ENCODE results near the gene PCYT1B.

The PCYT1B gene

DNA sequence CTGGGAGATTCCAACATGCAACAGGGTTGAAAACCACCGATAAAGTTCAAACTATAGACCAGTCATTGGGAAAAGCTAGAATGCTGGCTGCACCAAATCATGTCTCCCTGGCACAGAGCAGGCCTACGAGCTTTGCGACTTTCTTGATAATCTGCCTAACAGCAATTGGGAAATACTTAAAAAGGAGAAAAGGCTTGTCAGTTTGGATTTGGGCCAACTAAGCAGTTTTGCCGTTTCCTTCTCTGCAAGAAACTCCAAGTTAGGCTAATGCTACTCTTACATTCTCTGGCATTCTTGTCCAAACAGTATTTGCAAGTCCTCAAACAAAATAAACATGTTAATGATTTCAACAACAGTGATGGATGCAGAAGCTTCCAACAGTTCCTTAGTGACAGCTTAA lies 94.1 kb downstream of the PCYT1B start:
- no peak for DNase-seq (ENCODE audit: low spot score)
- H3K4me3 ChIP-seq (ENCODE audit: severe bottlenecking): no peak overlapping the region
- no peaks in the 10 kb centered on the region for H3K27me3 ChIP-seq (ENCODE audit: insufficient read depth, poor library complexity, severe bottlenecking)
- no peak overlapping the region for H3K27ac ChIP-seq (ENCODE audit: poor library complexity, severe bottlenecking)
- no peaks in the 10 kb centered on the region for H3K36me3 ChIP-seq (ENCODE audit: low read depth)
- TF ChIP-seq, protein P1, sequence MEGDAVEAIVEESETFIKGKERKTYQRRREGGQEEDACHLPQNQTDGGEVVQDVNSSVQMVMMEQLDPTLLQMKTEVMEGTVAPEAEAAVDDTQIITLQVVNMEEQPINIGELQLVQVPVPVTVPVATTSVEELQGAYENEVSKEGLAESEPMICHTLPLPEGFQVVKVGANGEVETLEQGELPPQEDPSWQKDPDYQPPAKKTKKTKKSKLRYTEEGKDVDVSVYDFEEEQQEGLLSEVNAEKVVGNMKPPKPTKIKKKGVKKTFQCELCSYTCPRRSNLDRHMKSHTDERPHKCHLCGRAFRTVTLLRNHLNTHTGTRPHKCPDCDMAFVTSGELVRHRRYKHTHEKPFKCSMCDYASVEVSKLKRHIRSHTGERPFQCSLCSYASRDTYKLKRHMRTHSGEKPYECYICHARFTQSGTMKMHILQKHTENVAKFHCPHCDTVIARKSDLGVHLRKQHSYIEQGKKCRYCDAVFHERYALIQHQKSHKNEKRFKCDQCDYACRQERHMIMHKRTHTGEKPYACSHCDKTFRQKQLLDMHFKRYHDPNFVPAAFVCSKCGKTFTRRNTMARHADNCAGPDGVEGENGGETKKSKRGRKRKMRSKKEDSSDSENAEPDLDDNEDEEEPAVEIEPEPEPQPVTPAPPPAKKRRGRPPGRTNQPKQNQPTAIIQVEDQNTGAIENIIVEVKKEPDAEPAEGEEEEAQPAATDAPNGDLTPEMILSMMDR (IDR thresholded peaks at IDR 0.05; ENCODE audit: poor library complexity, severe bottlenecking): no peak
- ATAC-seq (ENCODE audit: low read depth): no peak
- H3K4me1 ChIP-seq (ENCODE audit: insufficient read depth, poor library complexity, severe bottlenecking): no peaks in the 10 kb centered on the region
- no peaks in the 10 kb centered on the region for H3K9me3 ChIP-seq (ENCODE audit: severe bottlenecking)

DNA sequence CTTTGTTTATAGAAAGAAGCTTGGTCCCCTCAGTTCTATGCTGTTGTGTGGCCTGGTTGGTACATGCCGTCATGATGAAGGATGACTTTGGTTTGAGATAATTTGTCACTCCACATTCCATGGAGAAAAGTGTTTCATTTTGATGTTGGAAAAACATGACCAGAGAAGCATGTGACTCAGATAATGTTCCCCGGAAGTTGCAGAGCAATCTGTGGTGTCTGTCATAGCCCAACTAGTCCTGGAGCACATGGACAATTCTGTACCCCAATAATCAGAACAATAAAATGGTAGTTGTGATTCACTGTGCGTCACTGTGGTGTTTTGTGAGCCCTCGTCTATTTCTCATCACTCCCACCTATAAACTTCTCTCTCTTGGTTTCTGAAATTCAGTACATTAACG lies 97.0 kb downstream of the PCYT1B start:
- Histone ChIP-seq H3K9me3 (ENCODE audit: severe bottlenecking) (no peaks in the 10 kb centered on the region), H3K27ac (ENCODE audit: poor library complexity, severe bottlenecking) (no peak overlapping the region), H3K4me1 (ENCODE audit: insufficient read depth, poor library complexity, severe bottlenecking) (no peaks in the 10 kb centered on the region), H3K4me3 (ENCODE audit: severe bottlenecking) (no peak overlapping the region), H3K27me3 (ENCODE audit: insufficient read depth, poor library complexity, severe bottlenecking) (no peaks in the 10 kb centered on the region), H3K36me3 (ENCODE audit: low read depth) (no peaks in the 10 kb centered on the region)
- ATAC-seq (ENCODE audit: low read depth) (no peak), DNase-seq (ENCODE audit: low spot score) (no peak)
- TF ChIP-seq, protein P1 (IDR thresholded peaks at IDR 0.05; ENCODE audit: poor library complexity, severe bottlenecking): no peak

DNA sequence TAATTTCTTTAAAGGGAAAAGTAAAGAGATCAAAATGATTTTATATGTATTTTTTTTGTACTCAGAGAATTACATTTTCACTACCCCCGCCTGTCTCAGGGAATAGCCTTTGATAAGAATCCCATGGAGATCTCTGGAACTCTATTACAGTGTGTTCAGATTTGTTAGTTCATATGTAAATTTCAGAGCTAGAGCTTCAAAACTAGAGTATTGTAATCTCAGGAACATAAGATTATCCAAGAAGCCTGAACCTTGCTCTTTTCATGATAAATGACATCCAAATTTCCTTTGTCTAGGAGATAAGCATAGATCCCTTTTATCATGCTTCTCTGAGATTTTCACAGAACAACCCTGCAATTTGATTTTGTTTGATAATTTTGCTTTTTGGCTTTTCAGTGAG lies 99.2 kb downstream of the PCYT1B start:
- TF ChIP-seq, protein P1 (IDR thresholded peaks at IDR 0.05; ENCODE audit: poor library complexity, severe bottlenecking): no peak
- no peak overlapping the region for H3K27ac ChIP-seq (ENCODE audit: poor library complexity, severe bottlenecking)
- H3K27me3 ChIP-seq (ENCODE audit: insufficient read depth, poor library complexity, severe bottlenecking): no peaks in the 10 kb centered on the region
- H3K9me3 ChIP-seq (ENCODE audit: severe bottlenecking): no peaks in the 10 kb centered on the region
- no peaks in the 10 kb centered on the region for H3K4me1 ChIP-seq (ENCODE audit: insufficient read depth, poor library complexity, severe bottlenecking)
- no peak for ATAC-seq (ENCODE audit: low read depth)
- DNase-seq (ENCODE audit: low spot score): no peak
- H3K36me3 ChIP-seq (ENCODE audit: low read depth): no peaks in the 10 kb centered on the region
- no peak overlapping the region for H3K4me3 ChIP-seq (ENCODE audit: severe bottlenecking)

DNA sequence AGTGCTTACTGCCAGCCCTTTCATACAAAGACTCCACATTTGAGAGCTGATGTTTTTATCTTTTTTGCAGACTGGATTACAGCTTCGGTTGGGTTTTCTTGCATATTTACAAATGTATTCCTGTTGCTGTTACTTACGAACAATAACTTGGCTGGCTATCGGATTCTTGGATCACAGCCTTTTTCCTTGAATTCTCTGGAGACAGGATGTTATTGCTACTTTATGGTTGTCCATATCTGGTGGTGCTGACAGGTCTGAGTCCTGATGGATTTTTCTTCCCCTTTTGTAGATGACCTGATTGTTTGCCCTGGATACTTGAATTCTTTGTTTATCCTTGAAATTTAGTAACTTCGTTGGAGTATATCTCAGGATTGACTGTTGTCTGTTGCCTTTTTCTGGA lies 104.4 kb downstream of the PCYT1B start:
- no peaks in the 10 kb centered on the region for H3K9me3 ChIP-seq (ENCODE audit: severe bottlenecking)
- no peak for ATAC-seq (ENCODE audit: low read depth)
- H3K4me3 ChIP-seq (ENCODE audit: severe bottlenecking): no peak overlapping the region
- DNase-seq (ENCODE audit: low spot score): no peak
- H3K4me1 ChIP-seq (ENCODE audit: insufficient read depth, poor library complexity, severe bottlenecking): no peaks in the 10 kb centered on the region
- H3K36me3 ChIP-seq (ENCODE audit: low read depth): no peaks in the 10 kb centered on the region
- H3K27me3 ChIP-seq (ENCODE audit: insufficient read depth, poor library complexity, severe bottlenecking): no peaks in the 10 kb centered on the region
- H3K27ac ChIP-seq (ENCODE audit: poor library complexity, severe bottlenecking): no peak overlapping the region
- TF ChIP-seq, protein P1 (IDR thresholded peaks at IDR 0.05; ENCODE audit: poor library complexity, severe bottlenecking): no peak

DNA sequence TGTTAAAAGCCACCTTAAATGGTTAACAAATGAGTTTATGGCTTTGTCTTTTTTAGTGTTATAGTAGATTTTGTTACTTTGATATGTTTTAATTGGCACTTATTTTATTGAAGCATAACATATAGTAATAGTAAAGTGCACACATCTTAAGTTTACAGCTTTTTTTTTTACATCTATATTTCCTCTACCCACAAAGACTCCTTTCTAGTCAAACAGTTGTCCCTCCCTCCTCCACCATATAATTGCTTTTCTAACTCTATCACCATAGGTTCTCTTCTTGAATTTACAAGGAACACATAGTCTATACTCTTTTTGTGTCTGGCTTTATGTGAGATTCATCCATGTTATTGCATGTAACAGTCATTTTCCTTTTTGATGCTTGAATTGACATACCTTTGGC lies 110.6 kb downstream of the PCYT1B start:
- H3K36me3 ChIP-seq (ENCODE audit: low read depth): no peaks in the 10 kb centered on the region
- H3K4me1 ChIP-seq (ENCODE audit: insufficient read depth, poor library complexity, severe bottlenecking): no peaks in the 10 kb centered on the region
- no peak for ATAC-seq (ENCODE audit: low read depth)
- no peak overlapping the region for H3K4me3 ChIP-seq (ENCODE audit: severe bottlenecking)
- no peak for DNase-seq (ENCODE audit: low spot score)
- H3K27me3 ChIP-seq (ENCODE audit: insufficient read depth, poor library complexity, severe bottlenecking): no peaks in the 10 kb centered on the region
- H3K9me3 ChIP-seq (ENCODE audit: severe bottlenecking): no peaks in the 10 kb centered on the region
- no peak overlapping the region for H3K27ac ChIP-seq (ENCODE audit: poor library complexity, severe bottlenecking)
- TF ChIP-seq, protein P1 (IDR thresholded peaks at IDR 0.05; ENCODE audit: poor library complexity, severe bottlenecking): no peak
